Uterus (tissue), 2 donors: ENCODE data around the gene TMPRSS3.

Experiments used
- CTCF ChIP-seq, 4 experiments: fragments of 200-600 bp in 2 of 4; fragments of 450-650 bp in 2 of 4; sonication (generic) in 2 of 4; IDR thresholded peaks; one replicate each; pipeline ENCODE4 v1.5.1; 2016 to 2019; ENCODE audit warnings: antibody characterized with exemption in 4 of 4, mild to moderate bottlenecking in 2 of 4, moderate library complexity in 1 of 4
- POLR2A ChIP-seq, 2 donors: fragments of 450-650 bp; IDR thresholded peaks; one replicate each; pipeline ENCODE4 v1.6.1; 2016; ENCODE audit warnings: antibody characterized with exemption in 2 of 2, mild to moderate bottlenecking in 1 of 2, moderate library complexity in 1 of 2

GRCh38 chr21:42351626-42352440, 44.0 kb downstream of the TMPRSS3 start:
- no peak for TF ChIP-seq CTCF (IDR thresholded peaks at IDR 0.05)
- no peak for TF ChIP-seq POLR2A (IDR thresholded peaks at IDR 0.05)
